Hindlimb muscle (tissue), 1 donor: Measurements from ENCODE around the gene ANKMY1. TPM values are rescaled to one million over a fixed set of nuclear protein-coding genes. Genes with fewer than 3 reads are reported as not detected.

Experiments used
- DNase-seq: peaks from one replicate; pipeline ENCODE4 v3.0.0-alpha.2; 2013
- polyA plus RNA-seq: library from polyadenylated mRNA; unstranded; fragments of 120-200 nt; gene quantifications from one replicate; pipeline ENCODE4 v1.2.1, GENCODE V29; 2013; ENCODE audit not compliant: insufficient read length

ANKMY1 gene
- polyA plus RNA-seq, 1 donor = 11.4 TPM

- no peak for DNase-seq
Observed at GRCh38 chr2:240594511-240595380, 37.0 kb upstream of the ANKMY1 start.

GRCh38 chr2:240593703-240594451, 36.1 kb upstream of the ANKMY1 start:
- DNase-seq = no peak

GRCh38 chr2:240593026-240593702, 35.4 kb upstream of the ANKMY1 start:
- no peak for DNase-seq

- DNase-seq = no peak
Observed at GRCh38 chr2:240591784-240592183, 34.0 kb upstream of the ANKMY1 start.

GRCh38 chr2:240591226-240591625, 33.4 kb upstream of the ANKMY1 start:
- no peak for DNase-seq

GRCh38 chr2:240590681-240591111, 32.9 kb upstream of the ANKMY1 start:
- DNase-seq = no peak

- DNase-seq = no peak
Observed at GRCh38 chr2:240589850-240590525, 32.2 kb upstream of the ANKMY1 start.

- no peak for DNase-seq
Observed at GRCh38 chr2:240589375-240589774, 31.6 kb upstream of the ANKMY1 start.

GRCh38 chr2:240588669-240589068, 30.9 kb upstream of the ANKMY1 start:
- no peak for DNase-seq

GRCh38 chr2:240588006-240588655, 30.3 kb upstream of the ANKMY1 start:
- DNase-seq = no peak

GRCh38 chr2:240586919-240587800, 29.4 kb upstream of the ANKMY1 start:
- DNase-seq = no peak

- DNase-seq = peak; percentile 98
Observed at GRCh38 chr2:240586198-240586918, 28.6 kb upstream of the ANKMY1 start, which contains the start of gene CAPN10. CAPN10 (plus strand) TSS chr2:240586734; CDS start chr2:240586912, 178 bp downstream.

GRCh38 chr2:240585681-240586197, 28.0 kb upstream of the ANKMY1 start:
- DNase-seq = no peak

- no peak for DNase-seq
Observed at GRCh38 chr2:240585101-240585500, 27.3 kb upstream of the ANKMY1 start.

GRCh38 chr2:240584486-240585031, 26.8 kb upstream of the ANKMY1 start:
- DNase-seq = no peak

GRCh38 chr2:240583774-240584173, 26.0 kb upstream of the ANKMY1 start:
- DNase-seq = no peak

GRCh38 chr2:240582781-240583180, 25.0 kb upstream of the ANKMY1 start:
- no peak for DNase-seq

- DNase-seq = no peak
Observed at GRCh38 chr2:240581811-240582210, 24.0 kb upstream of the ANKMY1 start.
